LHCN-M2 (cell line): Measurements from ENCODE around the gene ZFP90. TPM values are rescaled to one million over a fixed set of nuclear protein-coding genes. Genes with fewer than 3 reads are reported as not detected.
"Not testable (repeated sequence)": the region's sequence is repeated elsewhere in the genome, so short reads cannot be mapped to it uniquely, and the experiment has no call there.

Experiments
- DNase-seq: peaks from one replicate; pipeline ENCODE4 v3.0.0-alpha.2; 2012; ENCODE audit warnings: low read depth
- total RNA-seq: library from RNA; depleted of rRNA; stranded (reverse); fragments of >200 nt; gene quantifications from 2 replicates; pipeline ENCODE4 v1.2.3, GENCODE V29; 2014

ZFP90 gene
- total RNA-seq, 1 experiment from 2014 or later, result 38.7 TPM

DNA sequence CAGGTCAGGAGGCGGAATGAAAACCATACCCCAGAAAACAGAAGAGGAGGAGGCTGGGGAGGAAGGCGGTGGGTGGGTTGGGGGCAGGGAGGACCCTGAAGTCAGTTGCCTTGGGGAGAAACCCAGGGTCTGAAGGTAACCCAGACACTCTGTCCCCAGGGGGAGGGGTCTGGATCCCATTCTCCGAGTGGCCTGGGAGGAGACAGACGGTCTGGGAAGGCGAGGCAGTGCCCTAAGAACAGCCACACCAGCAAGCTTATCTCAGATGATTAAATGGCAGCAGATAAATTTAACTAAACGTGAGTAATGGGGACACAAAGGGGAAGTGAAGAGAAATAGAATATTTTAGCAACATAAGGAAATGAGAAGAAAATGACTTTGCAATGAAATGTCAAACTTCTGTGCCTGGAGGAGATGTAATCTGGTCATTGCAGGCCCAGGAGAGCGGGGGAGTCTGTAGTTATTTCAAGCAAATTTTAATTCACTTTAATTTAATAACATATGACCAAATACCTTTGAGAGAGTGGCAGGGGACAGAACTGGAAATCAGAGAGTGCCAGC lies 21.4 kb upstream of the ZFP90 start:
- DNase-seq, result no peak

DNA sequence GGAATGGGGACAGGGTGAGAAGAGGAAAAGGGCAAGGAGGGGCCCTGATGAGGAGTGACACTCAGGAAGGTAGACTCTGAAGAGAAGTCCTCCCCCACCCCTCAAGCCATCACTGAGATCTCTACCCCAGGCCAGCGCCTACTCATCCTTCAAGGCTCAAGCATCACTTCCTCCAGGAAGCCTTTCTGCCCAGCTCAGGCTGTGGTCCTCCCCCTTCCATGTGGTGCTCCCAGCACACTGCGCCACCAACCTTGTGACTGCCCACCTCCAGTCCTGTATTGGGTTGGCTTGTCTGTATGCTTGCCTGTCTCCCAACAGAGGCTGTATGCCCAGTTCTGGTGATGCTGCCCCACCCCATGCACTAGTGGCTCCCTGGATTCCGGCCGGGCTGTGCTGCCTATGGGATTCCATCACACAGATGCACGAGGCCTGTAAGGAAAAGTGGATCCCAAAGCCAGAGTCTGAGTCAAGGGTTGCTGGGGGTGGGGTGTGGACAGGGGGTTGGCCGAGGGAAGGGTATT lies 19.8 kb upstream of the ZFP90 start:
- no peak for DNase-seq

GRCh38 chr16:68520649-68521086 lies 18.4 kb upstream of the ZFP90 start:
- peak; percentile 71 for DNase-seq

DNA sequence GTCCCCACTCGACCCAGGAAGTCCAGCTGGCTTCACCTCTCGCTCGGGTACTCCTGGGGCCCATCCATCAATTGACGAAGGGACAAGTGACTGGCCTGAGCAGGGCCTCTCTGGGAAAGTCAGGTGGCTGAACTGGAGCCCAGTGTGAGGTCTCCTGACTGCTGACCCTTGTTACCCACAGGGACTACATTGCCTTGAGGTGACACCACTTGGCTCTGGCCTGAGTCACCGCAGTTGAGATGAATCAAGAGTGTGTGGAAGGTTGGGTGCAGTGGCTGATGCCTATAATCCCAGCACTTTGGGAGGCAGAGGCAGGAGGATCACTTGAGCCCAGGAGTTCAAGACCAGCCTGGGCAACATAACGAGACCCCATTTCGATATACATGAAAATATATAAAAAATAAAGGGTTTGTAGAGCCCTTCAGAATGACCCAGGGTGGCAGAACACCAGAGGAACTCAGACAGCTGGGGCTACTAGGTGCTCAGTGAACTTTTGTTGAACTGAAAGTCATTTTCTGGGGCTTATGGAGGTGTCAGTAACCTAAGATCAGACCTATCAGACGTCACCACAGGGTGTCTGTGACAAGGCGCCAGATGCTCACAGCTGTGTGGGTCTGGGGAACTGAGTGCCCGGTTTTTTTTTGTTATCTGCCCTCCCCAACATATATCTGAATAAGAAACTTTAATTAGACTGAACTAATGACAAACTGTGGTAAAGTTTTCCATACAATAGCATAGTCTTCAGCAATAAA lies 14.8 kb upstream of the ZFP90 start:
- DNase-seq, result no peak

DNA sequence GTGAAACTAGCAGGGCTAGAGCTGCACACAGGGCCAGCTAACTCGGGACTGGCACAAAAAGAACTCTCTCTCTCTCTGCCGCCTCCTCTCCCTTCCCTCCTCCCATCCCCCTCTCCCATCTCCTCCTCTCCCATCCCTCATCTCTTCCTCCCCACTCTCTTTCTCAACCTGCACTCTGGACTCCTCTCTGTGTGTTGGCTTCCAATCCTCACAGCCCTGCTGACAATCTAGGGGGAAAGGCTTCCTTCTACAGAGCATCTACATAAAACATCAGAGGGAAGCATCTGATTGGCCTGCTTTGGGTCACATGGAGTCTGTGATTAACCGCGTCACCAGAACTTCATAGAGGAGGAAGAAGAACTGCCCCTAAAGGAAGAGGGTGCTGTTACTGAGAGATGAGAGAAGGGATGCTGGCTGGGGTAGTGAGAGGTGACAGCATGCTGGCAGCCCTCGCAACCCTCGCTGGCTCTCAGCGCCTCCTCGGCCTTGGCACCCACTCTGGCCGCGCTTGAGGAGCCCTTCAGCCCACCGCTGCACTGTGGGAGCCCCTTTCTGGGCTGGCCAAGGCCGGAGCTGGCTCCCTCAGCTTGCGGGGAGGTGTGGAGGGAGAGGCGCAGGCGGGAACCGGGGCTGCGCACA lies 12.8 kb upstream of the ZFP90 start:
- no peak for DNase-seq

DNA sequence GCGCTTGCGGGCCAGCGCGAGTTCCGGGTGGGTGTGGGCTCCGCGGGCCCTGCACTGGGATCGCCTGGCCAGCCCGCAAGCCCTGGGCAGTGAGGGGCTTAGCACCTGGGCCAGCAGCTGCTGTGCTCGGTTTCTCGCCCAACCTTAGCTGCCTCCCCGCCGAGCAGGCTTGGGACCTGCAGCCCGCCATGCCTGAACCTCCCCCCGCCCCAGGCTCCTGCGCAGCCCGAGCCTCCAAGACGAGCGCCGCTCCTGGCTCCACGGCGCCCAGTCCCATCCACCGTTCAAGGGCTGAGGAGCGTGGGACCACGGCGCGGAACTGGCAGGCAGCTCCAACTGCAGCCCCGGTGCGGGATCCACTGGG lies 12.3 kb upstream of the ZFP90 start:
- no peak for DNase-seq

GRCh38 chr16:68528233-68528632 lies 10.9 kb upstream of the ZFP90 start:
- no peak for DNase-seq

DNA sequence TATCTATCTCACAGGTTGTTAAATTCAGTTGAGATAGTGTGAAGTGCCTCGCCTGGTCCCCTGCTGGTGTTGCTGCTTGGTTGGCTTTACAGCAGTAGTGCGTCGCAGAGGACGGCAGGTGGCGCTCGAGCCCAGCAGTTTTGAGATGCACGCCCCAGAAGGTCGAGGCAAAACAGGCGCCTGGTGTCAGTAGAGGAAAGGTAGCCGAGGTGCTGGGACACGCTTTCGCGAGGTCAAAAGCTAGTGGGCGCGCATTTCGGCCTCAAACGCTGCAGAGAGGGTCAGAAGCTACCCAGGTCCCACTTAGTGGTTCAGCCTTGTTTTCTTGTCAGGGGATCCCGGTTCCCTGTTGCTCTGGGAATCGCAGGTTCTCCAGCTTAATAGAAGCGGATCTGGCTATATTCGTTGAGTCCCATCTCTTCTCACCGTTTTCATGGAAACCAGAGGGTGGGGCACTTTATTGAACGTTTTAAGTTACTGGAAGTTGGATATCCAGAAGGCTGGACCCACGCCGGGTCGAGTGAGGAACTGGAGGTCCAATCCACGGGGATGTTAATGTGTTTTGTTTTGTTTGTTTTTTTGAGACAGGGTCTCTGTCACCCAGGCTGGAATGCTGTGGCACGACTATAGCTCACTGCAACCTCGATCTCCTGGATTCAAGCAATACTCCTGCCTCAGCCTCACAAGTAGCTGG lies 10.3 kb upstream of the ZFP90 start:
- peak; percentile 67 for DNase-seq

DNA sequence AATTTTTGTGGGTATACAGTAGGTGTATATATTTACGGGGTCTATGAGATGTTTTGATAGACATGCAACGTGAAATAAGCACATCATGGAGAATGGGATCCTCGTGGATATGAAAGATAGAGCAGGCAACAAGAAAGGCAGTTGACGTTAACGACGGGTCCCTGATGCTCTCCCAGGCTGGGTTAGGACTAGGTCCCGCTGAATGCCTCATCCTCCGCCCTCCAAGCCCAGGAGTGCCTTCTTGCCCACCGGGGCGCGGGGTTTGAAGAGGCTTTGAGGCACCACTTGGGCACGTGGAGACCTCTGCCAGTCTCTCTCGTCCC lies 9.5 kb upstream of the ZFP90 start:
- DNase-seq, result no peak

DNA sequence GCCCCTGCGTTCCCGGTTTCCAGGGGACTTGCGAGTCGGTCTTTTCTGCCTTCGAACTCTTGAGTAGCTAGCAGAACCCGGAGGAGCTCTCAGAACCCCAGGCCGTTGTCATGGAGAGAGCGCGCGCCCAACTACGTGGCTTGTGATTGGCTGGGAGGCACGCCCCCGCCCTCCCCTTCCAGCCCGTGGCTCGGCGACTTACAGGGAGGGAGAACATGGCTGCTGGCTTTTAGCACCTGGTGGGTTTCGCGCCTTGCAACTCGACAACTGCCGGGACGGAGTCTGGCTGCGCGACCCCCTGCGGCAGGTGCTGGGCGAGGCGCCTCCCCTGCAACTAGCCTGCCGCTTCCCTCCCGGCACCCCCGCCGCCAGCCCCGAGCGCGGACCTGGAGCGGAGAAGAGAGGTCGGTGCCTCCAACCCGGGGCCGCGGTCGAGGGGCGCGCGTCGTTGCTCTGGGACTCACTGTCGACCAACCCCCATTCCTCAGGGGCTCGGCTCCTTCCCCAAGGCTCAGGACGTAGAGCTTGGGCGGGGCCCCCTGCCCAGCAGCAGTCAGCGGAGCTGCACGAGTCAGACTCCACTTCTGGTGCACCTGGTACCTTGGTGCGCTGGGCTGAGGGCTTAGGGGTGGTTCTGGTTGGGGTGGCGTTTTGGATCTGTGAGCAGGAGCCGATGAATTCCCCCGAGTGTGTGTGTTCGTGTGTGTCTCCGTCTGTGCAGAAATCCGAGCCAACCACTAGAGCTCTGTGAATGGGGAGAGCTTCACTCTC lies 9.0 kb upstream of the ZFP90 start:
- DNase-seq, result peak; percentile 84

DNA sequence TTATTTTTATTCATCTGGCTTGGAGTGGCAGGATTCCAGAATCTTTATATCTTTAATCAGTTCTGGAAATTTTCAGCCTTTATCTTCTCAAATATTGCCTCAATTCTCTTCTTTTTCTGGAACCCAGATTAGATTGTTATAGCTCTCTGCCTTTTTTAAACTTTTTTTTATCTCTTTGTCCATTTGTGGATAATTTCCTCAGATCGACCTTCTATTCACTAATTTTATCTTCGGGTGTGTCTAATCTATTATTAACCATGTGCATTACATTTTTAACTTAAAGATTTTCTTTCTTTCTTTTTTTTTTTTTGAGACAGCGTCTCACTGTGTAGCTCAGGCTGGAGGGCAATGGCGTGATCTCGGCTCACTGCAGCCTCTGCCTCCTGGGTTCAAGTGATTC lies 5.2 kb upstream of the ZFP90 start:
- DNase-seq, result no peak

DNA sequence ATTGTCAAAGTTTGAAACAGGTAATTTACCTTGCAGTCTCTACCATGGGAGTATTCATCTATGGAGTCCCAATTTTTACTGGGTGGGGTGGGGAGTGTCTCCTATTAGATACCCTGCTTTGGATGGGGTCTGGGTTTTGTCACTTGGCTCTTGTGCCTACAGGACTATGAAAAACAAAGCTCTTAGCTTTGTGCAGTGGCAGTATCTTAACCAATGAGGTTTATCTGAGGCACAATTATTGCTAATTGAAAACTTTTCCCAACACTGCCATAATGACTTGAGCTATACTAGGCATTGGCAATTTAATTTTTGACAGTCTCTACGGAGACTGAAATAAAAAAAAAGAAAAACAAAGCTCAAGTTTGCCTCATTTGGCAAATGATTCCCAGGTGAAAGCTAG lies 3.8 kb upstream of the ZFP90 start:
- no peak for DNase-seq

GRCh38 chr16:68539711-68540239 lies 684 bp downstream of the ZFP90 start:
- peak; percentile 30 for DNase-seq

GRCh38 chr16:68548947-68549346 lies 9.9 kb downstream of the ZFP90 start:
- no peak for DNase-seq

DNA sequence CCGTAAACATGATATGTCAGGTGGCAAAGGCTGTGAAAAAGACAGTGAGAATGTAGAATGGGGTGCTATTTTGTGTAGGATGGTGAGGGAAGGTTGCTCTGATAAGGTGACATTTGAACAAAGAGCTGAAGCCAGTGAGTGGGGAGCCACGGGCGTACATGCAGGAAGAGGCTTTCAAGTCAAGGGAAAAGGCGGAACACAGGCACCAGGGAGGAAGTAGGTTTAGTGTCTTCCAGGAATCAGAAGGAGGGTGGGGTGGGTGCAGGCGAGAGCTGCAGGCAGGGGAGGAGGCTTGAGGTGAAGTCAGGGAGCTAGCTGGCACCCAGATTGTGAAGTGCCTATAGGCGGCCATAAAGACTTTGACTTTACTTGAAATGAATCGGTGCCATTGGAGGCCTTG lies 14.1 kb downstream of the ZFP90 start:
- no peak for DNase-seq

DNA sequence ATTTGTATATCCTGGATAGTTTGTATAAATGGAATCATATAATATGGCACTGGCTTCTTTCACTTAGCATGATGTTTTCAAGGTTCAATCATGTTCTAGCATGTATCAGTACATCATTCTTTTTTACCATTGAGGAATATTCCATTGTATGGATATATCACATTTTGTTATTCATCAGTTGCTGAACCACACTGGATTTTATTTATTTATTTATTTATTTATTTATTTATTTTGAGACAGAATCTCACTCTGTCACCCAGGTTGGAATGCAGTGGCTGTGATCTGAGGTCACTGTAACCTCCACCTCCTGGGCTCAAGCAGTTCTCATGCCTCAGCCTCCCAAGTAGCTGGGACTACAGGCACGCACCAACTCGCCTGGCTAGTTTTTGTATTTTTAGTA lies 21.2 kb downstream of the ZFP90 start:
- DNase-seq, result not testable (repeated sequence)

DNA sequence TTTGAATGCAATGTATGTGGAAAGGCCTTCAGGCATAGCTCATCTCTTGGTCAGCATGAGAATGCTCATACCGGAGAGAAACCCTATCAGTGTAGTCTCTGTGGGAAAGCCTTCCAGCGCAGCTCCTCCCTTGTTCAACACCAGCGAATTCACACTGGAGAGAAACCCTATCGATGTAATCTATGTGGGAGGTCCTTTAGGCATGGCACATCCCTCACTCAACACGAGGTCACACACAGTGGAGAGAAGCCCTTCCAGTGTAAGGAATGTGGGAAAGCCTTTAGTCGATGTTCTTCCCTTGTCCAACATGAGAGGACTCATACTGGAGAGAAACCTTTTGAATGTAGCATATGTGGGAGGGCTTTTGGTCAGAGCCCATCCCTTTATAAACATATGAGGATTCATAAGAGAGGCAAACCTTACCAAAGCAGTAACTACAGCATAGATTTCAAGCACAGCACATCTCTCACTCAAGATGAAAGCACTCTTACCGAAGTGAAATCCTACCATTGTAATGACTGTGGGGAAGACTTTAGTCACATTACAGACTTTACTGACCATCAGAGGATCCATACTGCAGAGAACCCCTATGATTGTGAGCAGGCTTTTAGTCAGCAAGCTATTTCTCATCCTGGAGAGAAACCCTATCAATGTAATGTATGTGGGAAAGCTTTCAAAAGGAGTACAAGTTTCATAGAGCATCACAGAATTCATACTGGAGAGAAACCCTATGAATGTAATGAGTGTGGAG lies 24.7 kb downstream of the ZFP90 start:
- DNase-seq, result no peak

DNA sequence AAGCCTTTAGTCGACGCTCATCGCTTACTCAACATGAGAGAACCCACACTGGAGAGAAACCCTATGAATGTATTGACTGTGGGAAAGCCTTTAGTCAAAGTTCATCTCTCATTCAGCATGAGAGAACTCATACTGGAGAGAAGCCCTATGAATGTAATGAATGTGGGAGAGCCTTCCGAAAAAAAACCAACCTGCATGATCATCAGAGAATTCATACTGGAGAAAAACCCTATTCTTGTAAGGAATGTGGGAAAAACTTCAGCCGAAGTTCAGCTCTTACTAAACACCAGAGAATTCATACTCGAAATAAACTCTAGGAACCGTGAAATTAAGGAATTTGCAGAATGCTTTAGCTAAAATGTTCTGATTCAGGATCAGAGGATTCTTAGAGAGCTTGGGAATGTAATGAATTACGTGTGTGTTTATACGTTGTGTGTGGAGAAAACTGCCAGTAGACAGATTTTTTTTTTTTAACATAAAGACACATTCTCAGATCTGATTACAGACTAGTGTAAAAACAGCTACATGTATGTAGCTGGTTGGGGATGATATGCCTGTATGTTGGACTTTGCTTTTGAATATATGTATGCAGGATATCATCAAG lies 25.4 kb downstream of the ZFP90 start:
- peak; percentile 22 for DNase-seq

DNA sequence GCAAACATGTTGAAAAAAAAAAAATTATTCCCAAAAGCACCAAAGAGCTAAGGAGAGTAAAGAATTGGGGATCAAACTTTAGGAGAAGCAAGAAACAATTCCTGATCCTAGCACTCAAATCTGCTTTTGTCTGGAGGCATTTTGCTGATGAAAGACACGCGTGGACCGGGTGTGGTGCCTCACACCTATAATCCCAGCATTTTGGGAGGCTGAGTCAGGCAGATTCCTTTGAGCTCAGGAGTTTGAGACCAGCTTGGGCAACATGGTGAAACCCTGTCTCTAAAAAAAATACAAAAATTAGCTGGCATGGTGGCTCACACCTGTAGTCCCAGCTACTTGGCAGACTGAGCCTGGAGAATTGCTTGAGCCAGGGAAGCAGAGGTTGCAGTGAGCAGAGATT lies 35.4 kb downstream of the ZFP90 start:
- DNase-seq, result no peak

- no peak for DNase-seq
Observed at GRCh38 chr16:68575082-68575481, 36.0 kb downstream of the ZFP90 start.
